GM19324 (cell line): ENCODE data around the gene SLFNL1.

ENCODE experiments used
- ATAC-seq: cut with Tn5 transposase; IDR thresholded peaks from one replicate; pipeline ENCODE4 v1.9.1; 2021; ENCODE audit warnings: mild to moderate bottlenecking, moderate library complexity; ENCODE audit not compliant: unreplicated experiment, low FRiP score

Gene SLFNL1

DNA sequence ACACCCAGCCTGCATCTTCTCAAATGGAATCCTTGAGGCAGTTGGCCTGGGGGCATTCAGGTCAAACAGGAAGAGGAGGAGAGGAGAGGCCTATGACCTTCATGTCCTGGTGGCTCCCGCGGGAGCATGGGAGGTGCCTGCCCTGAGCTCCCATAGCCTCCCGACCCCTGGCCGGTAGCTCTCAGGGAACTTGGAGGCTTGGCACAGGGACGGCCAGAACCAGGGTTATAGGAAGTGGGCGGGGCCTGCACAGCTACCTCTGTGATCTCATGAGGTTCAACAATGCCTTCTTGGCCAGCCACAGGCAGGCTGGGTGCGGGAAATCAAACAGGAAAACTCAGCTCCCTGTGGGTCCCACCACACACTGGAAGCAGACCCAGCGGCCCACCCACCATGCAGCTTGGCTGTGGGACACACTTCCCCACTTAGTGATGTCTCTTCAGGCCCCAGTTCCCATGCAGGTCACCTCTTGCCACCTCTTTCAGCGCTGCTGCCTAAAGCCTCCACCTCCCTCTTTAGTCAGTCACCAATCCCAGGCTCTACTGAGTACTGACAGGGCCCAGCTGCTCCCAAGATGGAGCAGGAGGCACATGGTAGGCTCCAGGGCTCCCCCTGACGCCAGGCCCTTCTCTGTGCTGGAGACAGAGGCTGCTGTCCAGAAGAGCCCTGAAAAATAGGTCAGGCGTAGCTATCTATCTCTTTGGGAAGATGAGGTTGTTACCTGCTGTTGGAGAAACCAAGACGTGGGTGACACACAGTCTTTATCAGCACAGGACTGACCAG, at the start of gene SLFNL1:
Gene SLFNL1, minus strand, starts transcription at position 200 of the 783 bp plus-strand sequence. CDS start 1,065 bp downstream, outside the sequence.
- no peak for ATAC-seq

DNA sequence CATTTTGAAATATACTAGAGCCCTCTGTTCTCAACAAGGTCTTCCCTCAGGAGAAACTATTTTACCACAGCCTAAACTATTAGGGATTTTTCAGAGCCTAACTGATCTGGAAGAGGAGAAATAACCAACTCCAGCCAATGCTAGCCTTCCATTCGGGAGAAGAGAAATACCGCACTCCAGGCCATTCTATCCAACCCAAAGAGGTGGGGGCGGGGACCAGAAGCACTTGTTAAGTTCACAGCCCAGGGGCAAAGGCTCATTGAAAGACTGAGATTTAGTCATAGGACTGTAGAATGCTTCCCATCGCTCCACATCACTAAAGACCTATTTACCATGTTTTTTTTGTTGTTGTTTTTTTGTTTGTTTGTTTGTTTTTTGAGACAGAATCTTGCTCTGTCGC, 35.4 kb upstream of the SLFNL1 start:
- ATAC-seq, result no peak

DNA sequence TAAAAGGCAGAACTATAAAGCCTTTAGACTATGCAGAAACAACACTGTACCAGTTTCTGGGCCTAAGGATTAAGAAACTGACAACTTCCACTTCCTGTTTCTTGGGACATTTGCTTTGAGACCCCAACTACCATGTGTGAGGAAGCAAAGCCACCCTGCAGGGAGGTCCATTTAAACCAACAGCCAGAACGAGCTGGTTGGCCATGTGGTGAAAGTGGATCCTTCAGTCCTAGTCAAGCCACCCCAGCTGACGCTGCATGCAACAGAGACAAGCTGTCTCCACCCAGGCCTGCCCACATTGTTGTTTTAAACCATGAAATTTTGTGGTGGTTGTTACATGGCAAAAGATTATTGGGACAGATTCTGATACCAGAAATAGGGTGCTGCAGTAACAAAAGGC, 31.8 kb upstream of the SLFNL1 start:
- ATAC-seq, result no peak

DNA sequence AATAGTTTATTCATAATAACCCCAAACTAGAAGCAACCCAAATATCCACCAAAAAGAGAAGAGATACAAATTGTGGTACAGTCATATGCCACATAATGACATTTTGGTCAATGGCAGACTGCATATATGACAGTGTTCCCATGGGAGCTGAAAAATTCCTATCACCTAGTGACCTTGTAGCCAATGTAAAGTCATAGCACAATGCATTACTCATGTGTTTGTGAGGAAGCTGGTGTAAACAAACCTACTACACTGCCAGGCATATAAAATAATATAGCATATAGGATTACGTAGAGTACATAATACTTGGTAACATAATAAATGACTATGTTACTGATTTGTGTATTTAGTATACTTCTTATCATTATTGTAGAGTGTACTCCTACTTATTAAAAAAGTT, 29.5 kb upstream of the SLFNL1 start:
- no peak for ATAC-seq

DNA sequence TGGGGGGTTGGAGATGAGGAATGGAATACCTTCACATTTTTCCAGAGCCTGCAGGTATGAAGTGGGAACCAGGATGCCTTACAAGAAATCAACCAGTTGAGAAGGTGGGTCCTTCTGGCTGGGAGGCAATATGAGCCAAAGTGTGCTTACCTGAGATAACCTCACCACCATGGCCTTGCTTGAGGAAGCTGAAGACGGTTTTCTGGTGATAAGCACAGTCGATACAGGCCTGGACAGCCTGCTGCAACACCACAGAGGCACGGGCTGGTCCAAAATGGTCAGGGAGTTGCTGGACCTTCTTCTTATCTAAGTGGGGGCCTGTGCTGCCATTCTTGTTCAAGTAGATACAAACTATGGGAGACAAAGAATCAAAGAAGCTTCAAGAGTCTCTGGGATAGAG, 27.0 kb upstream of the SLFNL1 start:
- ATAC-seq, result no peak

DNA sequence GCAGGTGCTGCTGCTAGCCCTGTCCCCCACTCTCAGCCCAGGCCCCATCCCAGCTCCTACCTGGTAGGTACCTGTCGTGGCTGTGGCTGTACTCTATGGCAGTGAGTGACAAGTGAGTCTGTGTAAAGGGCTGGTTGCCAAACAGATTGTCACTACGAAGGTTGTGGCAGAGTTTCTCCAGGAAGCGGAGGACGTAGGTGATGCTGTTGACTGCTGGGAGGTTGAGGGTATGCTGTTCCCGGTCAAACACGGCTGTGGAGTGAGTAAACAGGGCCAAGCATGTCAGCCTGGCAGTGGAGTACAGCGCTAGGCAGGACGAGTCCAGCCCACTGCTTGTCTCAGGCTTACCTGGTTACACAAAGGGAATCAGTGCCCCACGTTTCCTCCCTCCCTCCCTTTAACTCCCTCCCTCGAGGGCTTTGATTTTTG, 24.8 kb upstream of the SLFNL1 start:
- ATAC-seq, result no peak

DNA sequence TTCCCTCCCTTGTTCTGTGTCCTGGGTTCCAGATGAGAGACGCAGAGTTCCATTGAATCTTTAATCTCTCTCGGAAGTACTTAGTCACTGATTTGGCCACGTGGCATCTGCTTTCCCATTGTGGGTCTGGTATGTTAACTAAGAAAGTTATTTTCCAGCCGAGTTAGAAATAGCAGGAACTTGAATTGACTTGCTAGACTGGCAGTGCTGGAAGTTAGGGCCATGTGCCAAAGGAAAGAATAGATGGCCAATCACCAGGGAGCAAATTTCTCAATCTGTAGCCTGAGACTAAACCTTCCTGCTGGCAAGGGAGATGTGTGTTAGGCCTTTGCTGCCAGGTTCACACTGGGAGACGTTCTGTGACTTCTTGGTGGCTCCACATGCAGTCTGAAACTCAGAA, 24.2 kb upstream of the SLFNL1 start:
- ATAC-seq, result no peak

DNA sequence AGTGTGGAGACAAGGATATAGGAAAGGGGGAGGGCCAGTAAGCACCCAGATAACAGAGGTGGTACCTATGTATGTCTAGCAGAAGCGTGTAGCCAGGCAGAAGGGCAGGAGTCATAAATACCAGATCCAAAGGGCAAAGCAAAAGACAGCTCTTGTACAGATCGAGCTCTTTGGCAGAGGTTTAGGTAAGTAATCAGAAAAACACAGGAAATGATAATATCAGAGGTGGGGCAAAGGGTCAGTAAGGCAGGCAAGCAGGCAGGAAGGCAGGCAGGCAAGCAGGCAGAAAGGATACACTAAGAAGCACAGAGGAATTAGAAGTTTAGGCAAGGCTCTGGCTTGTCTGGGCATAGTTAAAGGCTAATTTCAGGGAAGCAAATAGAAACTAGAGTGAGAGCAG, 22.7 kb upstream of the SLFNL1 start:
- no peak for ATAC-seq

DNA sequence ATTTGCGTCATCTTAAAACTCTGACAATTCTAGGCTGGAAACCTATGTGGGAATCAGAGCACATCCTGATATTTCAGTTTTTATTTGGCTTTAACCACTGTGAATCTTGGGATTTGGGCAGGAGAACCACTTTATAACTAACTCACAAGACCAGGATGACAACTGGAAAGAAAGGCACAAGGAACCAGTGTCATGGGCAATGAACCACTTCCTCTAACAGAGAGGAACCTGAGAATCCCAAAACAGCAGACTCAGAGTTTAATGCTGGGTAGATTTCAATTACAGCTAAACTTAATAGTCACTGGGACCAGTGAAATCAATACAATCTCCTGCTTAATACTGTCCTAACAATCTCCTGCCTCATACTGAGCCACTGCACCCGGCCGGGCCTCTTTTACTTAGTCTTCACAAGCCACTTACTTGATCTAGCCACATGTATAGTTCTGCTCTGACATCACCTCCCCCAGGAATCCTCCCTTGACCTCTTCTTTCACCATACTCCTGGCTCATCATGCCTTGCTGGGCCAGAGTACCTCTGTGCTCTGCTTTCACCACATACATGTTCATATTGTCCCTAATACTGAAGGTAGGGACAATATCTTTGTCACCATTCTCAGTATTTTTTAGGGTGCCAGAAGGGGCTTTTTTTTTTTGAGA, 20.2 kb upstream of the SLFNL1 start:
- ATAC-seq, result no peak

DNA sequence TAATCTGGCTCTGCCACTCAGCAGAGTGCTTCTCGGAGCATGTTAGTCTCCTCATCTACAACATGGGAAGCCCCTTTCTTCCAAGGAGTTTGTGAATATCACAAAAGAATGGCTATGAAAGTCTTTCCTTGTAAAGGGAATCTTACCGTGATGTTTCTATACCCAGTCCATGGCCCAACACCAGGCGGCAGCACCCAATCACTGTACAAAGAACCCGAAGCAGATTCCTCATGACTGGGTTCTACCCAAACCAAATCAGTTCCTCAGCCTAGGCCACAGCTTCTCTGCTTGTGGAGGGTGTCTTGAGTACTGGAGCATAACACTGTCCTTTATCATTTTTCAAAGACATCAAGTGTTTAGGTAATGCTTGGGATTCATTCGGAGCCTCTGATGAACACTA, 16.6 kb upstream of the SLFNL1 start:
- ATAC-seq, result no peak

DNA sequence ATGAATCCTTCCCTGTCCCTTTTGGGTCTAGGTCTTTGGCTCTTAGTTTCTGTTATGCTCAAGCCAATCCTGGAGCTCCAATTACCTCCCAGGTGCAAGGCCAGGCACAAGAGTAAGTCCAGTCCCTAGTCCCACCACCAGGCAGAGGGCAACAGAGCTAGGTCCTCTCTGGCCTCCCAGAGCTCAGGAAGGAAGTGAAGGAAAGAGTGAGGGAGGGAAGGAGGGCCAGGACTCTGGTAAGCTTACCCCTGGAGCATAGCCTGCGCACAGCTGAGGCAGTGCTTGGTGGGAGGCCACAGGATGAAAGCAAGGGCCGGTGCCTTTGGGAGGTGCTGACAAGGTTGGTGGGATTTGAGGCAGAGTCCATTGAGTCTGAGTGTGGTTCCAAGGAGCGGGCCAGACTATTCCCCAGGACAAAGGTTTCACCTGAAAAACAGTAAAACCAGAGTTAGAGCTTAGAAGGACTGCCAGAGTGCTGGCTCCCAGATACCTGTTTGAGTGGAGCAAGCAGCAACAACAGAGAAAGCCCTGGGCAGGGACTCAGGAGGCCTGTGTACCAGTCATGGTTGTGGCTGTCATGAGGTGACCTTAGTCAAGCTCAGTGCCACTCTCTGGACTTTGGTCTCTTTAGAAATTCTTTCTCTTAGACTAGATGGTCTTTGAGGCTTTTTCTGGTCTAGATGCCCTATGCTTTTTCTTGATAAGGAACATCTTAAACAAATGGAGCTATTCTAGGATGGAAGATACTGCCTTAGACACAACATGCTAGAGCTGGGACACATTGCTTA, 15.8 kb upstream of the SLFNL1 start:
- no peak for ATAC-seq

DNA sequence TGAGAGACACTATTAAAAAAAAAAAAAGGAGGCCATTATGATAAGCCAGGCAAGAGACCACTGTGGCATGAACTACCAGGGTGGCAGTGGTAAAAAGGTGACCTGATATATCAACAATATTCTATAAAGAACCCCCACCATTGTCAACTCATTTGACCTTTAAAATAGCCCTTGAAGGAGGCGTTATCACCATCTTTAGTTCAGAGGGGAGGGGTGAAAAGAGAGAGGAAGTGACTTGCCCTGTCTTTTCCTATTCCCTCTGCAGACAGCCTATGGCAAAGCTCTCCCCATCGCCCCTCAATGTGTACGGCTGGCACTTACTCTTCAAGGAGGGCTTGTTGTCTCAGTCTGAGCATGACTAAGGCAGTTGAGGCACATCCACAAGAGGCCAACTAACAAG, 11.7 kb upstream of the SLFNL1 start:
- ATAC-seq, result no peak

DNA sequence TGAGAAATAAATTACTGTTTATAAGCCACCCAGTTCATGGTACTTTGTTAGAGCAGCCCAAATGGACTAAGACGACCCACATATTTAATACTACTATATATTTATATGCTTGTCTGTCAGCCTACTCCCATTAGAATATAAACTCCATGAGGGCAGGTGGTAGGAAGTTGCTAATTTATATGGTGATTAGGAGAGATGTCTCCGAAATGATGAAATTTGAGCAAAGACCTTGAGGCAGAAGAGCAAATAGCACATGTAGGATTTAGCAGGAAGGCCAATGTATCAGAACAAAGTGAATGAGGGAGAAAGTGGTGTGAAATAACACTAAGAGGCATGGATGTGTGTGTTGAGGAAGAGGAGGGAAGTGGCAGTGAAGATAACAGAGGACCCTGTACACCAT, 10.6 kb upstream of the SLFNL1 start:
- no peak for ATAC-seq

DNA sequence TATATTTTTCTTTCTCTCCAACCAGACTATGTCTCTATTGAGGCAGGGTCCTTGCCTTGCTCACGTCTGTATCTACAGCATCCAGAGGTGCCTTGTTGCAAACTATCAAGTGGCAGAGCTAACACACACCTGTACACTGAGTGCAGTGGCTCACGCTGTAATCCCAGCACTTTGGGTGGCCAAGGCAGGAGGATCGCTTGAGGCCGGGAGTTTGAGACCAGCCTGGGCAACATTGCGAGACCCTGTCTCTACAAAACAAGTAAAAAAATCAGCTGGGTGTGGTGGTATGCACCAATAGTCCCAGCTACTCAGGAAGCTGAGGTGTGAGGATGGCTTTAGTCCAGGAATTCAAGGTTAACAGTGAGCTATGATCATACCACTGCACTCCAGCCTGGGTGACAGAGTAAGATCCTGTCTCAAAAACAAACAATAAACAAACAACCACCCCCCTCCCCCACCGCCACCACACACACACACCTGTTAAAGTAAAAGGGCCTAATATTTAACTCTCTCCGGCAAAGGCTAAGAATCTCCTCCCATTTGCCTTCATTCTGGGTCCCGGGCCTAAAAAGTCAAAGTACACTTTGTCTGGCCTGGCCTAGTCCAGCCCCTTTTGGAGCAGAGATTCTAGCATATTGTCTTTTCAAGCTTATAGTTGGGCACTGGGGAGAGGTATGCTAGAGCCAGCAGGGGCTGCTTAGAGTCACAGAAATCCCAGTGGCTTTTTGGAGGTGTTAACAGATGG, 9.5 kb upstream of the SLFNL1 start:
- no peak for ATAC-seq

DNA sequence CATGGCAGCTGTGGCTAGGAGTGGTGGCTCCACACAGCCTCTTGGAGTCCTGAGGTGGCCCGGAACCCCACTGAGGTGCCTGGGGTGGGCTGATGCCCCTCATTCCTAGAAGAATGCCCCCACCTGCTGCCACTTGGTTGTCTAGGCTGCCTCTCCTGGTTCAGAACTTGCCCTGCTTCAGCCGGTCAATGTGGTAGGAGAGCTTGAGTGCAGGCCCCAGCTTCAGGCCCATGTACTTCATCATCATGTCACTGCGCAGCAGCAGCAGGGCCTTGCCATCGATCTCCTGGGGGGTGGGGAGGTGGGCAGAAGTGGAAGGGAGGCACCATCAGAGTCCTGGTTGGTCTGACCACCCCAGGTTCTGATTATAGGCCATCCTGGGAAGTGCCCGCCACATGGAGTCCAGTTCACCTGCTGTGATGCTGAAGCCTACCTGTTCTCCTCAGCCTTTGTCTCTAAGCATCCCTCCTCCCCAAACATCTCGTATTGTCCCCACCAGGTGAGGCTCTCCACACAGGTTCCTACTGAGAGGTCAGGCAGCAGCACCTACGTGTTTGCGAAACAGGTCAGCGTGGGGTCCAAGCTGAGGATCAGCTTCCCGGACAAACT, 6.6 kb upstream of the SLFNL1 start:
- no peak for ATAC-seq

DNA sequence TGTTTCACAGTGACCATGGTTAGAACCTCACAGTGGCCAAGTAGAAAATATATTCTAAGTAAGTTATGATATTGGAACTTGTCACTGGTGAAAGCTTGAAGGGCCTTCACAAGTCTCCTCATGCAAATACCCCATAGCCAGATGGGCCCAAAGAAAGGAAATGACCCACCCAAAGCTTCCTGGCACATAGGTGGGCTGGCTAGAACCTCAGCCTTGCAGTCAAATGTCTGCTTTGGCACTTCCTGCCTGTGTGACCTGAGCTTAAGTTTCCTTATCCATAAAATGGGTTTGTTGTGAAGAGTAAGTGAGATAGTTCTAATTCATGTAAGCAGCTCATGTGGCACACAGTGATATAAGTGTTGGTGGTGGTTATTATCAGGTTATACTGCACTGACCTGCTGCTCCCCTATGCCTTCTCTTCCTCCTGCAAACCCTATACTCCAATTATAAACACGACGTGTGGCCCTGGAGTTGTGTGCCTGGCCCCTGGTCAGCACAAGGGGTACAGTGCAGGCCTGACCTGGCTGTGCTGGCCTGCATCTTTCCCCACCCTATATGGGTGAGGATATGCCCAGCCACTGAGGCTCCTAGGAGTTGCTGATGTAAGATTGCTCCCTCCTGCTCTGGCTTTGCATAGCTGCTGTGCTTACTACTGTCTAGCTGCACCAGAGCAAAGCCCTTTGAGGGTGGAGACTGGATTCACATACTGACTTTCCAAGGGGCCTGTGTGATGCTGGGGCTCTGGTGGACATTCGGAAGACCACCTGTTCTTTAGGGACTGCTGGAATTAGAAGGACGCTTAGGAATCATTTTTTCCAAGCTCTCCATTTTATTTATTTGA, 4.7 kb upstream of the SLFNL1 start:
- no peak for ATAC-seq

DNA sequence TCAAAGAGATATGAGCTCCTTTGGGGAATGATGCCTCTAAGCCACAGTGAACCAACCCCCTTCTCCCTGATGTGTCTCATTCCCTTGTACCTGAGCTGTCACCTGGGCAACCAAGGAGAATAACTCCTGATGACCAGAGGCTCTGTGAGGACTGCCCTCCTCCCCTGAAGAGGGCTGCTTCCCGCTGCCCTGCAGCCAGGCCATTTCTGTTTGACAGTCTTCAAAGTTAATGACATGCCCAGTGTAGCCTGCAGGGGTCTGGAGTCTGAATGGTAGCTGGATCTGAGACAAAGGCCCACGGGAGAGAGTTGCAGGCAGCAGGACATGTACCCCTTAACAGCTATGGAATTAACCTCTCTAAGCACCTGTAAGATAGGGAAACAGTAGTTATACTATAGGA, 3.4 kb upstream of the SLFNL1 start:
- no peak for ATAC-seq

DNA sequence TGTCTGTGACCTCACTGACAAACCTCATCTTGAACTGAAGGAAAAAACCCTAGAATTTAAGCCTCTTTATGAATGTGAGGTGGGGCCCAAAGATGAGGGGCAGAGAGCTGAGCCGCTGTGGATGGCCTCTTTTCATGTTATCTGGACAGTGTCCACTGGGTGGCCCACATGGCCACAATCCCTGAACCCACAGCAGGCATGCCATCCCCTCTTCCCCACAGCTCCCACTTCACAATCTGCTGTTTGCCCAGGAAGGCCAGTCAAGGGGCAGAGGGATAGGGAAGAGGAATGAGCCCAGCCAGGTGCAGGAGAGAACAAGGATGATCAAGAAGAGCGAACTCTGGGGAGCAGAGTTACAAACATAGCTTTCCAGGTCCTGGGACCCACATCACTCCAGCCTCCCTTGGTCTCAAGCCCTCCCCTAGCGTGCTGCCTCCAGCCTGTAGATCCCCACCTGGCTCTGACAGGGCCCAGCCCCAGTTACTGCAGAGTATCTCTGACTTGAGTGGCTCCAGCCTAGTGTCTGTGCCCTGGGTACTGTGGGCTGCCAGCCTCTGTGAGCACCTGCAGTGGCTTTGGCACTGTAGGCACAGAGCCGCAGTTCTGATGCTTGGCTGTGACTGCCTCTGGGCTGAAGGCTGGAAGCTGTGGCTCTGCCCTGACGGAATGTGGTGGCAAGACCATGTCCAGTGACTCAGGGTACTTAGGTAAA, 1.9 kb upstream of the SLFNL1 start:
- no peak for ATAC-seq

DNA sequence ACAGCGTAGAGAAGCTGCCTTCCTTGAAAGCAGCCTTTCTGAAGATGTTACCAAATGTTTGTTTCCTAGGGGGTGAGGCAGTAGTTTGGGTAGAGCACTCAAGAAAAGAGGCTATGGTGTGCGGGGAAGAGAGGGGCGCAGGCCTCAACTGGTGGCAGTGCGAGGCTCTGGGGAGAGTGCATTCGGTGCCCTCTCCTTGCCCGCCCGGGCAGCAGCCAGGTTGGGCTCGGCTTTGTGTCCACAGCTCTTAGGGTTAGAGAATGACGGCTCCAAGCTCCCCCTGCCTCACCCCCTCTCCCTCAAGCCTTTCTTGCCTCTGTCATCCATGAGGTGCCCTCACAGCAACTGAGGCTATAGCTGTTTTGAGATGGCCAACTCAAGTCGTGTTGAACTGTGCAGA, 899 bp upstream of the SLFNL1 start:
- no peak for ATAC-seq
